Thoracic aorta (tissue), 2 donors: ENCODE data around the gene MTARC1. TPM values are rescaled to one million over a fixed set of nuclear protein-coding genes. Genes with fewer than 3 reads are reported as not detected.

Source experiments
- ATAC-seq: fragments of 150-250 bp; one replicate; pipeline ENCODE4 v1.8.0; 2017; ENCODE audit warnings: low read depth; ENCODE audit not compliant: insufficient number of reproducible peaks, low FRiP score
- DNase-seq: peaks from one replicate; pipeline ENCODE4 v3.0.0-alpha.2; 2020; ENCODE audit warnings: low spot score
- H3K27ac ChIP-seq, 2 donors: fragments of 200-600 bp; sonication (generic); 1 replicate in 1 of 2; 2 replicates in 1 of 2; pipeline ENCODE4 v1.5.1; 2016; ENCODE audit warnings: mild to moderate bottlenecking in 2 of 2, moderate library complexity in 2 of 2
- H3K27me3 ChIP-seq: fragments of 200-600 bp; sonication (generic); replicated peaks from 2 replicates; pipeline ENCODE4 v1.6.0; 2016; ENCODE audit warnings: mild to moderate bottlenecking; ENCODE audit not compliant: insufficient read depth
- H3K36me3 ChIP-seq: fragments of 200-600 bp; sonication (generic); one replicate; pipeline ENCODE4 v1.5.1; 2016
- H3K4me1 ChIP-seq, 2 donors: fragments of 200-600 bp; sonication (generic); 1 replicate in 1 of 2; 2 replicates in 1 of 2; pipeline versions ENCODE4 v1.5.1 to v1.6.0; 2016; ENCODE audit warnings: low read depth in 2 of 2, mild to moderate bottlenecking in 1 of 2; ENCODE audit not compliant: control insufficient read depth in 1 of 2
- H3K4me3 ChIP-seq: fragments of 200-600 bp; sonication (generic); 2 replicates; pipeline ENCODE4 v1.5.1; 2016; ENCODE audit warnings: mild to moderate bottlenecking
- H3K9me3 ChIP-seq: fragments of 200-600 bp; sonication (generic); 2 replicates; pipeline ENCODE4 v1.5.1; 2016
- CTCF ChIP-seq: fragments of 200-600 bp; sonication (generic); IDR thresholded peaks from one replicate; pipeline ENCODE4 v1.5.1; 2019; ENCODE audit warnings: antibody characterized with exemption
- total RNA-seq, 2 donors: library from RNA; depleted of rRNA; stranded (reverse); fragments of >200 nt; gene quantifications; one replicate each; pipeline versions ENCODE4 v1.1.0 to v1.2.3, GENCODE V29; 2016

Gene MTARC1
- total RNA-seq, 2 donors from 2014 or later, result 3.6 to 3.7 TPM

GRCh38 chr1:220827445-220828178, 40.9 kb downstream of the MTARC1 start:
- Histone ChIP-seq H3K36me3 (no peaks in the 10 kb centered on the region), H3K4me3 (no peak overlapping the region), H3K27ac (no peak overlapping the region), H3K27me3 (no peaks in the 10 kb centered on the region), H3K9me3 (no peaks in the 10 kb centered on the region), H3K4me1 (peaks cover 6 to 22% of the 10 kb centered on the region in 2 donors)
- TF ChIP-seq CTCF, result no peak
- DNase-seq, result no peak
- no peak for ATAC-seq

- DNase-seq (no peak), ATAC-seq (no peak)
- no peak for TF ChIP-seq CTCF
- H3K36me3 ChIP-seq, result no peaks in the 10 kb centered on the region
- no peak overlapping the region for H3K27ac ChIP-seq
- H3K4me3 ChIP-seq, result no peak overlapping the region
- H3K9me3 ChIP-seq, result no peaks in the 10 kb centered on the region
- peaks cover 6 to 22% of the 10 kb centered on the region in 2 donors for H3K4me1 ChIP-seq
- no peaks in the 10 kb centered on the region for H3K27me3 ChIP-seq
These were observed 41.4 kb downstream of the MTARC1 start for GRCh38 chr1:220828179-220828490.

- Histone ChIP-seq H3K36me3 (no peaks in the 10 kb centered on the region), H3K4me3 (no peak overlapping the region), H3K27ac (no peak overlapping the region), H3K9me3 (no peaks in the 10 kb centered on the region), H3K27me3 (no peaks in the 10 kb centered on the region), H3K4me1 (peaks cover 6 to 22% of the 10 kb centered on the region in 2 donors)
- DNase-seq (no peak), ATAC-seq (no peak)
- no peak for TF ChIP-seq CTCF
These were observed 42.4 kb downstream of the MTARC1 start for GRCh38 chr1:220828950-220829586.

- no peak for TF ChIP-seq CTCF
- H3K36me3 ChIP-seq, result no peaks in the 10 kb centered on the region
- H3K27me3 ChIP-seq, result no peaks in the 10 kb centered on the region
- no peak overlapping the region for H3K4me3 ChIP-seq
- DNase-seq (no peak), ATAC-seq (no peak)
- no peaks in the 10 kb centered on the region for H3K9me3 ChIP-seq
- peaks cover 6 to 16% of the 10 kb centered on the region in 2 donors for H3K4me1 ChIP-seq
- H3K27ac ChIP-seq, result no peak overlapping the region
These were observed 46.7 kb downstream of the MTARC1 start for GRCh38 chr1:220833436-220833835.

- no peaks in the 10 kb centered on the region for H3K36me3 ChIP-seq
- ATAC-seq (no peak), DNase-seq (no peak)
- H3K27me3 ChIP-seq, result no peaks in the 10 kb centered on the region
- H3K9me3 ChIP-seq, result no peaks in the 10 kb centered on the region
- H3K4me1 ChIP-seq, result peaks cover 4 to 8% of the 10 kb centered on the region in 2 donors
- H3K27ac ChIP-seq, result no peak overlapping the region
- no peak overlapping the region for H3K4me3 ChIP-seq
- no peak for TF ChIP-seq CTCF
These were observed 47.6 kb downstream of the MTARC1 start for GRCh38 chr1:220834155-220834870.
